ENCODE results near the gene SP3. TPM values are rescaled to one million over a fixed set of nuclear protein-coding genes. Genes with fewer than 3 reads are reported as not detected.
A peak's percentile ranks its signal among the peaks of the same experiment; 100 is the strongest.

SP3 gene
- total and polyA plus RNA-seq, 2 experiments from 2014 or later: 24.1 to 110 TPM

GRCh38 chr2:173982182-173982714 lies 17.1 kb upstream of the SP3 start (continued):
- TF ChIP-seq ETS1 (IDR thresholded peaks at IDR 0.05): no peak
- TF ChIP-seq, protein P1, sequence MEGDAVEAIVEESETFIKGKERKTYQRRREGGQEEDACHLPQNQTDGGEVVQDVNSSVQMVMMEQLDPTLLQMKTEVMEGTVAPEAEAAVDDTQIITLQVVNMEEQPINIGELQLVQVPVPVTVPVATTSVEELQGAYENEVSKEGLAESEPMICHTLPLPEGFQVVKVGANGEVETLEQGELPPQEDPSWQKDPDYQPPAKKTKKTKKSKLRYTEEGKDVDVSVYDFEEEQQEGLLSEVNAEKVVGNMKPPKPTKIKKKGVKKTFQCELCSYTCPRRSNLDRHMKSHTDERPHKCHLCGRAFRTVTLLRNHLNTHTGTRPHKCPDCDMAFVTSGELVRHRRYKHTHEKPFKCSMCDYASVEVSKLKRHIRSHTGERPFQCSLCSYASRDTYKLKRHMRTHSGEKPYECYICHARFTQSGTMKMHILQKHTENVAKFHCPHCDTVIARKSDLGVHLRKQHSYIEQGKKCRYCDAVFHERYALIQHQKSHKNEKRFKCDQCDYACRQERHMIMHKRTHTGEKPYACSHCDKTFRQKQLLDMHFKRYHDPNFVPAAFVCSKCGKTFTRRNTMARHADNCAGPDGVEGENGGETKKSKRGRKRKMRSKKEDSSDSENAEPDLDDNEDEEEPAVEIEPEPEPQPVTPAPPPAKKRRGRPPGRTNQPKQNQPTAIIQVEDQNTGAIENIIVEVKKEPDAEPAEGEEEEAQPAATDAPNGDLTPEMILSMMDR (conservative IDR thresholded peaks at IDR 0.05; ENCODE audit: low read depth in 2 of 2): no peak

- H3F3A ChIP-seq (replicated peaks; ENCODE audit: low read depth): no peaks in the 10 kb centered on the region
- no peak overlapping the region for H3K27ac ChIP-seq (ENCODE audit: low read depth)
- no peaks in the 10 kb centered on the region for H3K9me3 Mint-ChIP-seq
- H3K4me3 Mint-ChIP-seq: no peak overlapping the region
- H3K36me3 Mint-ChIP-seq (ENCODE audit: low read depth): no peaks in the 10 kb centered on the region
- peaks cover 13% of the 10 kb centered on the region; the same call in 1 of the 2 replicates for H3K4me1 ChIP-seq (ENCODE audit: insufficient read depth)
- H3K36me3 ChIP-seq (ENCODE audit: insufficient read depth): no peaks in the 10 kb centered on the region
- H3K4me3 ChIP-seq: no peak overlapping the region
- no peak overlapping the region for H3K27ac Mint-ChIP-seq
- H2AFZ ChIP-seq: no peak overlapping the region
- H3K4me2 ChIP-seq: no peak overlapping the region
- DNase-seq (ENCODE audit: low spot score): no peak
- no peaks in the 10 kb centered on the region for H3K27me3 ChIP-seq (ENCODE audit: insufficient read depth)
- no peaks in the 10 kb centered on the region for H3K9me2 ChIP-seq (ENCODE audit: insufficient read depth)
- H3K79me2 ChIP-seq (replicated peaks; ENCODE audit: insufficient read depth): no peaks in the 10 kb centered on the region
- TF ChIP-seq ZNF331 (CRISPR knock-in tag; IDR thresholded peaks at IDR 0.05; ENCODE audit: low read depth) (no peak), EZH2phosphoT487 (IDR thresholded peaks at IDR 0.05; ENCODE audit: unreplicated experiment) (no peak), REST (IDR thresholded peaks at IDR 0.05; ENCODE audit: unreplicated experiment) (no peak)
- no peaks in the 10 kb centered on the region for H4K20me1 ChIP-seq (replicated peaks; ENCODE audit: insufficient read depth)
- no peak for ATAC-seq
- peaks cover 12% of the 10 kb centered on the region for H3K4me1 Mint-ChIP-seq
- no peaks in the 10 kb centered on the region for H3K27me3 Mint-ChIP-seq (ENCODE audit: insufficient read depth, low read depth, poor library complexity)
Observed at GRCh38 chr2:173981520-173981919, 16.3 kb upstream of the SP3 start.

GRCh38 chr2:173979751-173980351 lies 14.7 kb upstream of the SP3 start:
- no peak overlapping the region for H3K27ac Mint-ChIP-seq
- no peak for DNase-seq (ENCODE audit: low spot score)
- Histone ChIP-seq H3K9me2 (ENCODE audit: insufficient read depth) (no peaks in the 10 kb centered on the region), H2AFZ (peak overlapping the region; percentile 44; the same call in 1 of the 2 replicates), H3K4me2 (no peak overlapping the region), H4K20me1 (replicated peaks; ENCODE audit: insufficient read depth) (no peaks in the 10 kb centered on the region), H3K36me3 (ENCODE audit: insufficient read depth) (no peaks in the 10 kb centered on the region), H3K27me3 (ENCODE audit: insufficient read depth) (no peaks in the 10 kb centered on the region), H3K79me2 (replicated peaks; ENCODE audit: insufficient read depth) (no peaks in the 10 kb centered on the region), H3K27ac (ENCODE audit: low read depth) (no peak overlapping the region), H3K4me3 (no peak overlapping the region), H3F3A (replicated peaks; ENCODE audit: low read depth) (no peaks in the 10 kb centered on the region), H3K4me1 (ENCODE audit: insufficient read depth) (peaks cover 13% of the 10 kb centered on the region; the same call in 1 of the 2 replicates)
- no peak overlapping the region for H3K4me3 Mint-ChIP-seq
- ATAC-seq: no peak
- H3K36me3 Mint-ChIP-seq (ENCODE audit: low read depth): no peaks in the 10 kb centered on the region
- H3K27me3 Mint-ChIP-seq (ENCODE audit: insufficient read depth, low read depth, poor library complexity): no peaks in the 10 kb centered on the region
- no peaks in the 10 kb centered on the region for H3K9me3 Mint-ChIP-seq
- H3K4me1 Mint-ChIP-seq: peaks cover 12% of the 10 kb centered on the region
- TF ChIP-seq EZH2phosphoT487 (IDR thresholded peaks at IDR 0.05; ENCODE audit: unreplicated experiment) (no peak), ZNF331 (CRISPR knock-in tag; IDR thresholded peaks at IDR 0.05; ENCODE audit: low read depth) (no peak)

Data from GM23338 (cell line).